ENCODE results near the gene ETV2.

GRCh38 chr19:35639863-35640262 lies 1.7 kb upstream of the ETV2 start:
- TF ChIP-seq CTCF (conservative IDR thresholded peaks at IDR 0.05; ENCODE audit: low read length) (no peak), EZH2phosphoT487 (IDR thresholded peaks at IDR 0.05; ENCODE audit: borderline replicate concordance, low read depth, low read length) (no peak)

Data from OCI-LY7 (cell line).